Stimulated activated CD8-positive, alpha-beta memory T cell treated with anti-CD3 and anti-CD28 coated beads, Interleukin-4, amount 100 ng/mL, for 1 hour (primary cell): ENCODE measurements around the gene CIC.

Source experiments
- DNase-seq, 2 donors: peaks; one replicate each; pipeline ENCODE4 v3.0.0-alpha.2; 2020; ENCODE audit warnings: low read depth in 2 of 2, low spot score in 1 of 2

Gene CIC

DNA sequence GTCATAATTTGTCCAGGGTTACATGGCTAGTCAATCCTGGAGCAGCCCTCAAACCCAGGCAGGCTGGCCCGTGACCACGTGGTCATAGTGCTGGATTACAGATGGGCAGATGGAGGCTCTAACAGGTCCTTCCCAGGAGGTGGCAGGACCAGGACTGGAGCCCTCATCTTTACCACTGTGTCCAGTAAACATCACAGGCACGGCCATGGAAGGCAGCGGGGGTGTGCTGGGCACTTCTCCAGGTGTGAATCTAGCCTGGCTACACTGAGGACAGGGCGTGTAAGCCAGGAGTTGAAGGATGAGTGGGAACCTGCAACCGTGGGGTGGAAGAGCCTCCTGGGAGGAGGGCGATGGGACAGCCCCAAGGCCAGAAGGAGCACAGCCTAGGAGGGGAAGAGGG lies 6.1 kb downstream of the CIC start:
- DNase-seq, result no peak

DNA sequence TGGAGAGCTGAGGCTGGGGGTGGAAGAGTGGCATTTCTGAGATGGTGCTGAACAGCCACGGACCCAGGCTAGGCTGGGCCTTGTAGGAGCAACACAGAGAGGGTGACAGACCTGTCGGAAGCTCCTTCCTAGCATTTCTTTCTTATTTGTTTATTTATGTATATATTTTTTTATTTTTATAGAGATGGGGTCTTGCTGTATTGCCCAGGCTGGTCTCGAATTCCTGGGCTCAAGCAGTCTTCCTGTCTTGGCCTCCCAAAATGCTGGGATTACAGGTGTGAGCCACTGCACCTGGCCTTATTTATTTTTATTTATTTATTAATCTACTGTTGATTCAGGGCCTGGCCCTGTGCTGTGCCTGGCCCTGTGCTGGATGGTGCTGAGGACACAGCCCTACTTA lies 6.5 kb downstream of the CIC start:
- DNase-seq, result no peak

DNA sequence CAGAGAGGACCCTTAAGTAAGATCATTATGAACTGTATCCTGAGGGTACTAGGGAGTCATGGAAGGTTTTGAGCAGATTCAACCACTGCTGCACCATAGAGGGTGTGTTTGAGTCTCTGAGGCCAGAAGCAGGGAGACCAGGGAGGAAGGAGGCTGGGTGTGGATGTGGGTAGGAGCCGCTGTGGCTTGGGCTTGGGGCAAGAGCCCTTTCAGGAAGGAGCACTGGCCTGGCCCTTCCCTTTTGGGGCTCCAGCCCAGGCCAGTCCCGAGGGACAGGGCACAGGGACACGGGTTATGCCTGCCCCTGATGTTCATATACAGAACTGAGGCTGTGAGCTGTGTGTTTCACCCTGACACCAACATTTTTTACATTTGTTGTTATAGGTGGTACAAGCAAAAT lies 7.2 kb downstream of the CIC start:
- DNase-seq, result no peak

DNA sequence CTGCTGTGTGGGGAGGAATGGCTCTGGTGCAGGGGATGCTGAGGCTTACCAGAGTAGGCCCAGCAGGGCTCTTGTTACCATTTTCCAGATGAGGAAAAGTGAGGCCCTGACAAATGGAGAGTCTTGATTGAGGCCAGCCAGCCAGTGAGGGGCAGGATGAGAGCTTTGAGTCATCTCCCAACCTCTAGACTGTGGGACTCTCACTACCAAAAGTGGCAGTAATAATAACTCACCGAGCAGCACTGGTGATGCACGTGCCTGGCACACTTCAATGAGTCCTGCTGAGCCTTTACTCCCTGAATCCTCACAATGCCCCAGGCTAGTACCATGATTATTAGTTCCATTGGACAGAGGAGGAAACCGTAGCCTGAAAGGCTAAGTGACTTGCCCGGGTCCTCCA lies 7.8 kb downstream of the CIC start:
- DNase-seq, result no peak

DNA sequence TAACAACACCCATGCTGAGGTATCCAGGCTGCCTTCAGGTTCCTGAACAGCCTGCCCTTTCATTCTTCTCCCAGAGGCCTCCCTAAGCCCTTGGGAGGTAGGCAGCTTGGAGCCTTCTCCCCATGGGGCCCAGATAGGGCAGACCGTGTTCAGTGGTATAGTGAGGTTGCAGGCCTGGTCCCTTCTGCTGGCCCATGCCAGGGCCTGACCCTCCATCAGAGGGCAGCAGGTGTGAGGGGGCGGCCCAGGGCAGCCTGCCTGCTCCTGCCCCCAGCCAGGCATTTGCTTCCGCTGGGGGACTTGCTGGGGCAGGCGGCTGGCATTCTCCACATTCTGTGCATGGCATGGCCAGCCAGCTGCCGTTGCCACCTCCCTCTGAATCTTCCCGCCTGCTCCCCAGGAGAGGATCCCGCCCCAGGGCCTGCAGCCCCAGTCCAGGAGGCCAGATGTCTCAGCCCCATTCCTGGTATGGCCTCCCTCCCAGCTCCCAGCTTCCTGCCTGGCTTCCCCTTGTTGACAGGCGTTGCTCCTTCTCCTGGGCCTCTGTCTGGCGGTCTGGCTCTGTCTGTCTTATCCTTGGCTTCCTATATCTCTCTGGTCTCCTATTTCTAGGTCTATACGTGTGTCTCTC lies 8.9 kb downstream of the CIC start:
- no peak for DNase-seq

DNA sequence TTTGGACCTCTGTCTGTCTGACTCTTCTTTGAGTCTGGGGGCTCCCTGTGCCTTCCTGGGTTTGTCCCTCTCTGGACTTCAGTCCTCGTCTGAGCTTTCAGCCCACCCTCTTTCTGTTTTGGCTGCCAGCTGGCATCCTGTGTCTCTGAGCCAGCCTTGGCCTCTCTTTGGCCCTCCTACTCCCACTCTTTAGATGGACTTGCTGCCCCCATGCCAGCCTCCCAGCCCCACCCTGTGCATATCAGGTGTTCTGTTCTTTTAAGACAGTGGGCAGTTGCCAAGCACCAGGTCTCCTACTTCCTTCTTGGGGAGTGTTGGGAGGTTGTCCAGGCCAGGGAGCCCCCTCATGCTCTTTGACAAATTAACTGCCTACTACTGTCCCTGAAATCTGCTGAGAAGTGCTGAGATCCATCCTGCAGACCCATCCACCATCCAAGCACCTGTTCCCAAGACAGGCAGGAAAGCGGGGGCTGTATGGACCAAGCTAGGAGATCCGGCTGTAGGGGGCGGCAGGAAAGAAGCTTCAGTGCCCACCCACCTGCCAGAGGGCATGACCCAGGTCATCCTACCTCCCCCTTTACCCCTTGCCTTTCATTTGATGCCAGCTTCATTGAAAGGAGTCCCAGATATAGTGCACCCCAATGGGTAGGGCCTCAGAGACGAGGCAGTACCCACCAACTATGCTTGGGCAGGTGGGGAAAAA lies 9.6 kb downstream of the CIC start:
- DNase-seq, result no peak

DNA sequence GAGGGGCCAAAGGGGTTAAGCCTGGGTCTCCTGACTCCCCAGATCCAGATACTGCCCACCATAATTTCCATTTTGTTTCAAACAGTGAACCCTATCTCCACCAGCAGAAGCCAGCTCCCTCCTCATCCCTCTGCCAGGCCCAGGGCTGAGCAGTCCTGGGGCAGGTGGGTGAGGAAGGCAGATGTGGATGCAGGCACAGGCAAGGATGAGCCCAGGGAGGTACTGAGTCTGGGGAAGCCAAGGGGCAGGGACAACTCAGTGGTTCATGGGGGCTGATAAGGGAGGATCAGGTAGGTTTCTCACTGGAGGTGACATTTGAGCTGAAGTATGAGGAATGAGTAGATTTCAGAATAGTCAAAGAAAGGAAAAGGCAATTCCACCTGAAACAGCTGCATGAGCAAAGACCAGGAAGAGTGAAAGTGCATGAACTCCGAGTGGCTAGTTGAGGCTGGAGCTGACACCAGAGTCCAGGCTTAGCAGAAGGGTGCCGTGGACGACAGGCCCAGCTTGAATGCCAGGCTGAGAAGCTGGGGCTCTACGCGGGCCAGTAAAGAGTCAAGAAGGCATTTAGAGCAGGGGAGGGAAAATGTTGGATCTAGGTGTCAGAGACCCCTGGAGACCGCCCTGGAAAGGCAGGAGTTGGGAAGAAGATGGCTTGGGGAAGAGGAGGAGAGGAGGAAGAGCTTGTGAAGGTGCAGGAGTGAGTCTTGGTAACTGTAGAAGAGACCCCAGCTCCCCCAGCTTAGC lies 10.3 kb downstream of the CIC start:
- no peak for DNase-seq

DNA sequence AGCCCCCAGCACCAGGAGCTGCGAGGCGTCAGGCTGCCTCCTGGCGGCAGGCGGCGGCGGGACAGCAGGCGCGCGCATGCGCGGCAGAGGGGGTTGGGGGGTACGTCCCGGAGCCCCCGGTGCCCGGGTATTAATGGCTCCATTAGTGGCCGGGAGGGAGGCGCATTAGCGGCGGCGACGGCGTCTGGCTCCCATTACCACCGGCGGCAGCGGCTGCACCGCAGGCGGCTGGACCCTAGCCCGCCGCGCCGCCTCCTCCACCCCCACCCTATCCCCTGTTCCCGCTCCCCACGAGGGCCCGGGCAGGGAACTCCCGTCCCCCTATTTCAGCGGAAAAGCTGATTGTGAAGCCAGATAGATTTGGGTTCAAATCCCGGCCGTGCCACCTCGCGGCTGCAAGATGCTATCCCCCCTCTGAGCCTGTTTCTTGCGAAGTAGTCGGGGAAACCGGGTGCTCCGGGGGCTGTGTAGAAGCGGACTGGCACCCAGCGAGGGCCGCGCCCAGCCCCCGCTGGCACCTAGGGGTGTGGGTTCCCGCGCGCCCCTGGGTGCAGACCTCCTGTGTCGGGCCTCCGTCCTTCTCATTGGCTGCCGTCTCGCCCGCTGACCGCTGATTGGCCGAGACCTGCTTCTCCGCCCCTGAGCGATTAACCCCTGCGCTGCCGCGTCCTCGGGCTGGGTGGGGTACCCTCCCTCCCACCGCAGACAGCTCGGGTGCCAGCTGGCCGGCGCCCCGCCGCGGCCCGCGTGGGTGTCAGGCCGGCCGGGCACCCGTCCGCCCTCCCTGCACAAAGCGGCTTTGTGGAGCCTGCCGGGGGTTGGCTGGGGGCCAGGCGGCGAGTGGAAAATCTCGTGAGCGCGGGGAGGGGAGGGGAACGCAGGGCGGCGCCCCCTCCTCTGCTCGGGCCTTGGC lies 11.1 kb downstream of the CIC start:
- DNase-seq, result peak; percentile 58 to 69

DNA sequence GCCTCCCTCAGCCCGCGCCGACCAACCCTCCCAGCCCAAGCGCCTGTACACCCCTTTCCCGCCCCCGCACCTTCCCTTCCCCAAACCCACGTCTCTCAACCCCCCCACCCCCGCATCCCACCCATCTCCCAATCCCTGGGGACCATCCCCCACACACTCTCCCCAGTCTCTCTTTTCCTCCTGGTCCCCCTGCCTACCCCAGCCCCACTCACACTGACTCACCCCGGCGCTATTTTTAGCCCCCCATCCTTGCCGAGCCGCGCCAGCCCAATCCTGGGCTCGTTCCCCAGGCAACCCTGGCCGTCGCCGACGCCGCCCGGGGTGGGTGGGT lies 11.7 kb downstream of the CIC start:
- no peak for DNase-seq

DNA sequence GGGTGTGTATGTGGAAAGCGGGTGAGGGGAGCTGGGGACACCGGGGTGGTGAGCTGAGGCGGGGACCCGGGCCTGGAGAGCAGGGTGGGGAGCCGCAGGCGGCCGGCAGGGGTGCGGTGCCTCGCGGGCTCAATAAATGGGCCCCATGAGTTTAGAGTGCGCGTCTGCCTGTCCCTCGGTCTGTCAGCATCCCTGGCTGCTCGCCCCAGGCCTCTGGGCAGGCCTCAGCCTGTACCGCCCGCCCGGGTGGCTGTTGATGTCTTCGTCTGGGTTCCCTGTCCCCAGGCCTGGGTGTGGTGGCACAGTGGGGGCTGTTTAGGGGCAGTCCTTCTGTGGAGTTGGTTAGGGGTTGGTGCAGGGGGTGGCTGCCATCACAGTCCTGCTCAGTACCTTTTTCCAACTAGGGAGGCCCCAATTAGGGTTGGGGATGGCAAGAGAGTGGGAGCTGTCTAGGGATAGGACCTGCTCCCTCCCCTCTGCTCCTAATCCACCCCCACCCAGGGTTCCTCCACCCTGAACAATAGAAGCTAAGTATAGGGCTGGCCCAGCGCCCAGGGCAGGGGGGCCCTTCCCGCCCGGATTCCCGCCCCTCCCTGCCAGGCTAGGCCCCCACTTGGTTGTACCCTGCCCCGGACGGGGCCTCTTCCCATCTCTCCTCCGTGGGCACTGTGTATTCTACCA lies 12.2 kb downstream of the CIC start:
- no peak for DNase-seq

DNA sequence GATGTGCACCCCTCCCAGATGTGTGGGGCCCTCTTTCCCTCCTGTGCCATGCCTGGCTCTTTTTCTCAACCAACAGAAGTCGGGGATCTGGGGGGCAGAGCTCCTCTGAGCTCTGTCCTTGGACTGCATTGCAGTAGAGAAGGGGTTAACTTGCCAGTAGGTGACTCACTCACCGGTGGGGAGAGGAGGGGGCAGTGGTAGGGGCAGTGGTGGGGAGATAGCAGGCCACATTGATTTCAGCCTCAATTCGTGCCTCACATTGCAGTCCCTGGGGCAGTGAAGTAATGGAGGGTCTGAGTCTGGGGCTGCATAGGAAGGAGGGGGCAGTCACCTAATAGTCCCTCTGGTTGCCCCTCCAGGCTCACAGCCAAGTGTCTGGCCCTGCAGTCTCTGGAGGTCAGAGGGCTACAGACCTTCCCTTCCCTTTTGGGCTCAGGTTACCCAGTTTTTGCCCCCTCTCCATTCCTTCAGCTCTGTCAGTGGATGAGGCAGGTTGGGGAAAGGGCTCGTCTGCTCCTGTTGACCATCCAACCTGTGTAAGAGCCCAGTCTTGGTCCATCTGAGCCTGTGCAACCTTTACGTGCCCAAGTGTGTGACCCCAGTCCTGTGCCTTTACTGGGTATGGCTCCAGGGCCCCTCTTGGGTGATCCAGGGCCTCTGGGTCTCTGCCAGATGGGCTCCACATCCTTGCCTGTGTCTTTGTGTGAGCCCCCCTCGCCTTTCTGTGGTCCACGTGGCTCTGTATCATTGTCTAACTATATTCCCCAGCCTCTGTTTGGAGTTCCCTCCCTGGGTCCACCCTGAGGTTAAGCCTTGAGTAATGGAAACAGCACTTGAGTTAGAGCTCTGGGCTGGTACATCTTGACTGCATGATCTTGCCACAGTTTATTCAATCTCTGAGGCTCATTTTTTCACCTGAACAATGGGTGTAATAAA lies 13.0 kb downstream of the CIC start:
- DNase-seq, result no peak

DNA sequence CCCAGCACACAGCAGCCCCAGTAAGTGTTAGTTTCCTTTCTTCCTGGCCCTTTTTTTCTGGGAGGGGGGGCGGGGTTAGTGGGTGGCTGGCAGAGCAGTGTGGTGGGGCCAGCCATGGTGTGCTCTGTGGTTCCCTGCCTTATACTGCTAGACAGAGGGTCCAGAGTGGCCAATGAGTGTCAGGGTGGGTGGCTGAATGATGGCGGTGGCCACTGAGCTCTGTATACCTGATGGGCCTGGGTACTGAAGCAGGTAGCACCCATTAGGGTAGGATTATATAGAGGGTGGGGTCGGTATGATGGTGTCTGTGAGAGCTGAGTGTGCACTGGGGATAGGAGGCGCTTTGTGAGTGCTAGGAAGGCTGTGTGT lies 13.8 kb downstream of the CIC start:
- no peak for DNase-seq

DNA sequence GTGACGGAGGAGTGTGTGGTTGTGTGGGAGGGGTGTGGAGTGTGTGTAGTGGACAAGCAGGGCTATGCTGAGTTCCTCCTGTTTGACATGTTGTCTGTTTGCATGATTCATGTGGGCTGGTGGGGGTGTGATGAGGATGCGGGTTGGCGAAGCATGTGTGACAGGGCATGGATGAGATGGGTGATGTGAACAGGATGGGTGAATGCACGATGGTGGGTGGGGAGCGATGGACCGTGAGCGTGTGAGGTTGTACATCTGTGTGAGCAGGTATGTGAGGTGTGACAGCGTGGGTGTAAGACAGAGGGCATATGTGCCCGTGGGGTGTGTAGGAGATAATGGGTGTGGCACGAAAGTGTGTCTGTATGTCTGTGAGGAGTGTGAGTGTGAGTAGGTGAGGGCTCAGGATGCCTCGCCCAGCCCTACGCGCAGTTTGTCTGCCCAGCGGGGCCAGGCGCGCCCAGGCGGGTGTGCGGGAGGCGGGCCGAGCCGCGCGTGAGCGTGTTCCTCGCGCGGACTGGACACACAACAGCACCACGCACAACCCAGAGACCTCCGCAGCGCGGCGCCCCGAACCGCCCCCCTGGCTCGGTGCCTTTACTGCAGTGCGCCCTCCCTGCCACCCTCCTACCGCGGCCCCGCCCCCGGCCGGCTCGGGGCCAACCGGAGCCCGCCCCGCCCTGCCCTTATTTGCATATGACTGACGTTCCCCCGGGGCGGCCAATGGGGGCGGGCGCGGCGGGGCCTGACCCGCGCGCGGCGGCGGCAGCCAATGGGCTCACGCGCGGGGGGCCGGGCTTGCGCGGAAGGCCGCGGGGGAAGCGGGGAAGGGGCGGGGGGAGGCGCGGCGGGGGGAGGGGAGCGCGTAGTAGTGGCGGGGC lies 14.4 kb downstream of the CIC start:
- peak; percentile 88 to 92 for DNase-seq

DNA sequence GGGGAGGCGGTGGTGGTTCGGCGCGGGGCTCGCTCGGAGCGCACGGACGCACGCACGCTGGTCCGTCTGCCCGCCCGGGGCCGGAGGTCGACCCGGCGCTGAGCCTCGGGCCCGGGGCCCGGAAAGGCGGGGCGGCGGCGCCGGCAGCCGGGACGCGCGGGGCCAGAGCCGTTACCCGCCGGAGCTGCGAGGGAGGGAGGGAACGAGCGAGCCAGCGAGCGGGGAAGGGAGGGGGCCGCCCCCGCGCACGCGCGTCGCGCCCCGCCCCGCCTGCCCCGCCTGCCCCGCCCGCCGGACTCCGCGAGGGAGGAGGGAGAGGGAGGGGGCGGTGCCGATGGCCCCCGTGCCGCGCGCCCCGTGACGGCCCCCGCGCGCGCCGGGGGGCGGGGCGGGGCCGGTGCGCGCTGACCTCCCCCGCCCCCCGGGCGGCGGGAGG lies 15.0 kb downstream of the CIC start:
- DNase-seq, result peak; percentile 53 to 71

DNA sequence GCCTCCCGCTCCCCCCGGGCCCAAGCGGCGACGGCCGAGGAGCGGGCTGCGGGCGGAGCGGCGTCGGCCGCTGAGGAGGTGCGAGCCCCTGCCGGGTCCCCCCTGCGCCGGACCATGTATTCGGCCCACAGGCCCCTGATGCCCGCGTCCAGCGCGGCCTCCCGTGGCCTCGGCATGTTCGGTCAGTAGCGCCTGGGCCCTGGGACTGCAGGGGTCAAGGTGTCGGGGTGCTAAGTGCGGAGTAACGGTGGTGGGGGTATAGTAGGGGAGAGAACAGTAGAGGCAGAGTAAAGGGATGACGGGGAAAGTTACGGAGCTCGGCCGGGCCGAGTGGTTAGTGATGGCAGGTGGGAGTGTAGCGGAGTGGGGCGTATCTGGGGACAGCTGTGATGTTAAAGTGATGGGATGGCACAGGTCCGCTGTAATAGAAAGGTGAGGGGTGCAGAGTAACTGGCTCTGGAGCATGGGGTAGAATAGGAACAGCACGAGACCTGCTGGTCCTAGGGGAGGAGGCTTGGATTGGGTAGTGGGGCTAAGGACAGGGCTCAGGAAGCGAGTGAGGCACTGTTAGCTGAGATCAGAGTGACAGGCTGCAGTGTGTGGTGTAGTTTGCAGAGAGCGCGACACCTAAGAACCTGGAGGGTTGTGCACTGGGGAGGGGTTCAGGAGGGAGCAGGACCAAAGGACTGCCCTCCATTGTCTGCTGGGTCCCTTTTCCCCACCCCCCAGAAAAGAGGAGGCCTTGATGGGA lies 15.7 kb downstream of the CIC start:
- no peak for DNase-seq

DNA sequence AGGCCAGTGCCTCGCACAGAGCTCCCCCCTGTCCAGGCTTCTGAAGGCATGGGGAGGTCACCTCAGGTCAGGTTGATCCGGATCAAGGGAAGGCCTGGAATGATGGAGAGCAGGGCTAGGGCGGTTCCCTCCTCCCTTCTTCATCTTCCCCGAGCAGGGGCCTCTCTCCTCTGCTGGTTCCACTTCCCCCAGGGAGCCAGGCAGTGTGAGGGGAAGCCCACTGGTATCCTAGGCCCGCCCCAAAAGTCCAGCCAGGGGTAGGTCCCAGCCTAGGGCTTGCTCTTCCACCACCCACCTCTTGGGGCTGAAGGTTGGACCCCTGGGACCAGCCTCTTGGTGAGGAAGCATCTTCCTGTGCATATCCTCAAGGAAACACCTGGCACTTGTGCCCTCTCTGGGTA lies 16.5 kb downstream of the CIC start:
- no peak for DNase-seq

DNA sequence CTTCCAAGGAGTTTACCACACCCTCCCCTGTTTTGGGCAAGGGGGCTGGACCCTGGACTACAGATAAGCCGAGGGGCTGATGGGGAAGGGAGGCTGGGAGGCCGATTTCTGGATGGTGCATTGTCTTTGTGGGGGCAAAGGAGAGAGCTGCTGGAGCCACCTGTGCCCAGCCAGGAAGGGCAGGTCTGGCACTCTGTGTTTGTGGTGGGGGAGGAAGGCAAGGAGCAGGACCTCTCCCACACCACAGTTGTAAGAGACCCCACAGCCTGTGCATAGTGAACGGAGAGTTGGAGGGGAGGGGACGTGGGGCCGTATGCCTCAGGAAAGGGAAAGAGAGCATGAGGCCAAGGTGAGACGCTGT lies 16.9 kb downstream of the CIC start:
- no peak for DNase-seq

DNA sequence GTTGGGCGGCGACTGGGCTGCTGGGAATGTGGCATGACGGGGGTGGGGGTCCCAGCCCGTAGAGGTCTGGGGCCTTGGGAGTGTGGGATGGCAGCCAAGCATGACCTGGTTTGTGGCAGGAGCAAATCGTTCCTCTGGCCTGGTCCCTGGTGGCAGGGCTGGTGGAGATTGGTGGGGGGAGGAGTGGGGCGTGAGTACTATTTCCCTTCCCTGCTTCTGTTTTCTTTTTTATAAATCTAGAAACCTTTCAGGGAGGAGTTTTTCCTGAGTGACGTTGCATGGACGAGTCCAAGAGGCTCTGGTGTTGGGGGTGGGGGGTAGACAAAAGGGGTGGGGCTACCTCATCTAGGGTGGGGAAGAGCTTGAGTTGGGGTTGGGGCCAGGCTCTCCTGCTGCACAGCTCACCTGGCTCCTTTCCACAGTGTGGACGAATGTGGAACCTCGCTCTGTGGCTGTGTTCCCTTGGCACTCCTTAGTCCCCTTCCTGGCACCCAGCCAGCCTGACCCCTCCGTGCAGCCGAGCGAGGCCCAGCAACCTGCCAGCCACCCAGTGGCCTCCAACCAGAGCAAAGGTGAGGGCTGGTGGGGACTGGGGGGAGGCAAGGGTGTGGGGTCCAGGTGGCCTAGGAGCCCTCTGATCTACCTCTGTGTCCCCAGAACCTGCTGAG lies 17.4 kb downstream of the CIC start:
- no peak for DNase-seq
